HepG2 (cell line): ENCODE data around the gene CLEC6A. TPM values are rescaled to one million over a fixed set of nuclear protein-coding genes. Genes with fewer than 3 reads are reported as not detected.

ENCODE experiments used
- ATAC-seq: fragments of 200-7000 bp; cut with Tn5 transposase; 3 replicates; pipeline ENCODE4 v1.9.1; 2020; ENCODE audit warnings: mild to moderate bottlenecking, moderate library complexity
- BruUV-seq: library from RNA; stranded (reverse); fragments of 400-500 nt; replicated peaks from 2 replicates; lab custom pipeline; 2021; lab: Mats Ljungman, UMichigan
- CTCF ChIA-PET: fragments of 300-600 bp; formaldehyde crosslinking; extraction: SDS; loops from one replicate; lab custom pipeline; 2021; ENCODE audit warnings: low total read pairs, inconsistent platforms, low intra/inter-chr PET ratio; lab: Yijun Ruan, JAX
- POLR2A ChIA-PET: fragments of 350-600 bp; sonication (Branson Sonifier 250); formaldehyde crosslinking; loops from one replicate; lab custom pipeline; 2020; ENCODE audit warnings: antibody characterized with exemption, inconsistent platforms; lab: Yijun Ruan, JAX
- DNase-seq: peaks from one replicate; pipeline ENCODE4 v3.0.0-alpha.2; 2015; ENCODE audit warnings: low spot score
- FAIRE-seq: peaks from 3 replicates; lab custom pipeline; 2011; peaks lifted over from hg19 to GRCh38; lab: Jason Lieb, UNC
- H2AFZ ChIP-seq: one replicate; pipeline ENCODE4 v1.6.1; 2011; ENCODE audit warnings: low read length, inconsistent platforms
- H3K27ac ChIP-seq: fragments of 300-600 bp; 3 replicates; pipeline ENCODE4 v1.8.0; 2011; ENCODE audit warnings: mixed run types, mild to moderate bottlenecking, mixed read lengths, low read length, inconsistent platforms; ENCODE audit not compliant: insufficient read depth; ENCODE audit errors: extremely low read length
- H3K27me3 ChIP-seq, 2 experiments: fragments of 200-600 bp in 1 of 2; 2 replicates in 1 of 2; 3 replicates in 1 of 2; pipeline versions ENCODE4 v1.6.0 to v1.8.0; 2011; ENCODE audit warnings: low read length in 2 of 2, mild to moderate bottlenecking in 2 of 2, moderate library complexity in 2 of 2, inconsistent platforms in 1 of 2; ENCODE audit not compliant: insufficient read depth in 2 of 2, control insufficient read depth in 1 of 2
- H3K36me3 ChIP-seq, 2 experiments: fragments of 200-600 bp in 1 of 2; replicated peaks in 1 of 2; 2 replicates in 1 of 2; 3 replicates in 1 of 2; pipeline versions ENCODE4 v1.5.1 to v1.8.0; 2011; ENCODE audit warnings: low read length in 2 of 2, inconsistent platforms in 1 of 2; ENCODE audit not compliant: insufficient read depth in 2 of 2, control insufficient read depth in 1 of 2
- H3K4me1 ChIP-seq: 2 replicates; pipeline ENCODE4 v1.5.1; 2012; ENCODE audit warnings: low read length, inconsistent platforms; ENCODE audit not compliant: insufficient read depth
- H3K4me2 ChIP-seq: 2 replicates; pipeline ENCODE4 v1.6.0; 2011; ENCODE audit warnings: low read depth, low read length, inconsistent platforms
- H3K4me3 ChIP-seq, 3 experiments: fragments of 200-600 bp in 1 of 3; sonication (generic), shearing (Covaris generic) in 1 of 3; replicated peaks in 1 of 3; 2 replicates each; pipeline ENCODE4 v1.5.1; 2011 to 2016; ENCODE audit warnings: low read length in 3 of 3, inconsistent platforms in 2 of 3, low read depth in 2 of 3, mild to moderate bottlenecking in 2 of 3, control low read depth in 1 of 3, mixed read lengths in 1 of 3; ENCODE audit not compliant: insufficient read depth in 1 of 3
- H3K79me2 ChIP-seq: one replicate; pipeline ENCODE4 v1.6.1; 2011; ENCODE audit warnings: low read length, inconsistent platforms; ENCODE audit not compliant: insufficient read depth
- H3K9ac ChIP-seq: 2 replicates; pipeline ENCODE4 v1.6.0; 2011; ENCODE audit warnings: mild to moderate bottlenecking, low read depth, low read length, inconsistent platforms; ENCODE audit not compliant: insufficient read depth
- H3K9me3 ChIP-seq: 2 replicates; pipeline ENCODE4 v1.5.1; 2012; ENCODE audit warnings: mild to moderate bottlenecking, low read length
- H4K20me1 ChIP-seq: 2 replicates; pipeline ENCODE4 v1.6.0; 2011; ENCODE audit warnings: inconsistent platforms, mild to moderate bottlenecking, low read length, moderate library complexity; ENCODE audit not compliant: insufficient read depth
- ARID3A ChIP-seq: IDR thresholded peaks from 2 replicates; pipeline ENCODE4 v1.6.1; 2012; ENCODE audit warnings: low read depth, low read length, improper control_type of control experiment
- SIN3A ChIP-seq: IDR thresholded peaks from 2 replicates; pipeline ENCODE4 v1.6.1; 2011; ENCODE audit warnings: low read depth, mild to moderate bottlenecking, control low read depth, low read length, borderline replicate concordance
- ZNF691 ChIP-seq: sonication (generic); formaldehyde crosslinking; IDR thresholded peaks from 2 replicates; pipeline ENCODE4 v1.4.0; 2020; ENCODE audit warnings: missing genetic modification reagents, low read depth, mild to moderate bottlenecking, borderline replicate concordance
- WGBS: methylation state at CpG from one replicate; pipeline ENCODE4 v1.1.6; 2017; ENCODE audit warnings: low lambda C conversion rate; 5-methylcytosine and 5-hydroxymethylcytosine counted together
- in situ Hi-C: cut with HindIII; loops from 2 replicates; pipeline ENCODE4 v1.10.0; 2017; ENCODE audit warnings: low pct_unique_long_range_greater_than_20kb; ENCODE audit not compliant: extremely low pct_ligation_motif_present
- intact Hi-C: fragments of 100-400 bp; cut with micrococcal nuclease; formaldehyde crosslinking; loops from one replicate; pipeline ENCODE4 v1.10.0; 2022; ENCODE audit not compliant: unreplicated experiment
- polyA plus RNA-seq, 8 experiments: library from polyadenylated mRNA; depleted of rRNA in 3 of 8; stranded (reverse) in 7 of 8; unstranded in 1 of 8; fragments of >200 nt; fragmentation: Illumina TruSeq in 4 of 8; extraction: Trizol in 4 of 8; gene quantifications; 2 replicates each; pipeline versions ENCODE4 v1.2.1 to v1.2.3, GENCODE V29; 2011 to 2016; ENCODE audit warnings: low read depth in 4 of 8, missing spikeins in 1 of 8, mixed read lengths in 1 of 8; ENCODE audit not compliant: insufficient read depth in 1 of 8
- small RNA-seq, 3 experiments: library from RNA; depleted of rRNA; stranded (forward); fragments of <200 nt; gene quantifications; one replicate each; pipeline ENCODE3, GENCODE V24; 2012; ENCODE audit warnings: low read depth in 2 of 3, low replicate concordance in 1 of 3; ENCODE audit not compliant: insufficient read length in 3 of 3, insufficient read depth in 2 of 3
- total RNA-seq, 5 experiments: library from RNA; depleted of rRNA; stranded (reverse); fragments of >200 nt; fragmentation: Illumina TruSeq; extraction: Trizol; gene quantifications; 2 replicates each; pipeline ENCODE4 v1.2.3, GENCODE V29; 2016; ENCODE audit warnings: low read depth in 1 of 5

Gene CLEC6A
- total and polyA plus RNA-seq, 2 of the 13 experiments (the other 11 are each of a cell fraction or from before 2014, with no cell fraction given): not detected

GRCh38 chr12:8527250-8528130 lies 71.7 kb downstream of the CLEC6A start:
- CTCF ChIA-PET: no interaction called here
- intact Hi-C loops: no loop called here
- no peaks in the 10 kb centered on the region for H3K79me2 ChIP-seq
- 57% methylated on average over 10 of the region's 30 CpGs for WGBS
- no peaks in the 10 kb centered on the region for H3K9me3 ChIP-seq
- BruUV-seq: no TSS peak
- H3K27me3 ChIP-seq: peaks cover 0 to 13% of the 10 kb centered on the region in 2 experiments; a peak in 2 of 5 replicates
- H3K4me3 ChIP-seq: no peak overlapping the region
- ATAC-seq (no peak), DNase-seq (no peak), FAIRE-seq (no peak)
- no peak overlapping the region for H3K4me2 ChIP-seq
- POLR2A ChIA-PET: no interaction called here
- H2AFZ ChIP-seq: no peak overlapping the region
- no peak overlapping the region for H3K9ac ChIP-seq
- H3K36me3 ChIP-seq: no peaks in the 10 kb centered on the region
- H3K27ac ChIP-seq: no peak overlapping the region
- no peaks in the 10 kb centered on the region for H3K4me1 ChIP-seq
- TF ChIP-seq ZNF691 (CRISPR knock-in tag) (no peak), ARID3A (no peak), SIN3A (no peak)
- TF ChIP-seq, all 625 proteins: peak for 0
- H4K20me1 ChIP-seq: no peaks in the 10 kb centered on the region
- in situ Hi-C loops: no loop called here

Small RNAs within 50 kb of the gene (small RNA-seq; reads per million reads assigned to genes)
- gene RNU6-275P: 0 reads per million in 3 experiments

Other genes starting within 250 kb of the CLEC6A start
- not detected in 2 replicates for gene FAM90A1, start 228.3 kb upstream of the CLEC6A start, total RNA-seq (2016; rRNA removed; fragmentation: Illumina TruSeq; extraction: Trizol)
- gene FAM90A1, start 228.3 kb upstream of the CLEC6A start, polyA plus RNA-seq (2011; rRNA removed): not detected in 2 replicates
- not detected in 2 replicates for gene CLEC4D, start 57.5 kb downstream of the CLEC6A start, total RNA-seq (2016; rRNA removed; fragmentation: Illumina TruSeq; extraction: Trizol)
- not detected in 2 replicates for gene CLEC4D, start 57.5 kb downstream of the CLEC6A start, polyA plus RNA-seq (2011; rRNA removed)
- not detected in 2 replicates for gene CLEC4E, start 84.9 kb downstream of the CLEC6A start, total RNA-seq (2016; rRNA removed; fragmentation: Illumina TruSeq; extraction: Trizol)
- not detected in 2 replicates for gene CLEC4E, start 84.9 kb downstream of the CLEC6A start, polyA plus RNA-seq (2011; rRNA removed)
- gene AICDA, start 156.9 kb downstream of the CLEC6A start, total RNA-seq (2016; rRNA removed; fragmentation: Illumina TruSeq; extraction: Trizol): not detected in 2 replicates
- gene AICDA, start 156.9 kb downstream of the CLEC6A start, polyA plus RNA-seq (2011; rRNA removed): not detected in 2 replicates
- not detected in 2 replicates for gene MFAP5, start 206.9 kb downstream of the CLEC6A start, total RNA-seq (2016; rRNA removed; fragmentation: Illumina TruSeq; extraction: Trizol)
- gene MFAP5, start 206.9 kb downstream of the CLEC6A start, polyA plus RNA-seq (2011; rRNA removed): 0.07 TPM in 1 of 2 replicates, not detected in the other
- gene RIMKLB, start 242.0 kb downstream of the CLEC6A start, total RNA-seq (2016; rRNA removed; fragmentation: Illumina TruSeq; extraction: Trizol): 0.21 and 0.33 TPM in 2 replicates
- gene RIMKLB, start 242.0 kb downstream of the CLEC6A start, polyA plus RNA-seq (2011; rRNA removed): 0.35 and 0.40 TPM in 2 replicates